GM15510 (cell line): ENCODE data around the gene SLC35E4.

Experiments used
- POLR2A ChIP-seq: IDR thresholded peaks from 3 replicates; pipeline ENCODE4 v1.6.1; 2011; ENCODE audit warnings: borderline replicate concordance; ENCODE audit not compliant: insufficient read length; ENCODE audit errors: extremely low read depth

The SLC35E4 gene

DNA sequence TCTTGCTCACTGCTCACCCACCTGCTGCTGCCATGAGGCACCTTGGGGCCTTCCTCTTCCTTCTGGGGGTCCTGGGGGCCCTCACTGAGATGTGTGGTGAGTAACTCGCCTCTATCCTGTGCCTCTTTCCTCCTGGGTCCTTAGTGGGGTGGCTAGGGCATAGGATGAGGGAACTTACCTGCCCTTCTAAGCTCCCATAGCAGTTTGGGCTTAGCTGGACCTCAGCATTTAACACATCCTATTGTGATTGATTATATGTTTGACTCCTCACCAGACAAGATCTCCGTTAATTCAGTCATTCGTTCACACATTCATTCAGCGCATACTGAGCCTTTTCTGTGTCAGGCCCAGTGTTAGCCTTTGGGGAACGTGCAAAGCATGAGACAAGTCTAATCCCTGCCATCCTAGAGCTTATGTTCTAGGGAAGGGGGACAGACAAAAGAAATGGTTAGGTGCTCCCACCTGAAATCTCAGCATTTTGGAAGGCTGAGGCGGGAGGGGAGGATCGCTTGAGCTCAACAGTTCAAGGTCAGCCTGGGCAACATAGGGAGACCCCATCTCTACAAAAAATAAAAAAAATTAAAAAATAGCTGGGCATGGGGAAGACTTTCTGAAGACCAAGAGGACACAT, 28.2 kb upstream of the SLC35E4 start:
- TF ChIP-seq POLR2A = no peak

DNA sequence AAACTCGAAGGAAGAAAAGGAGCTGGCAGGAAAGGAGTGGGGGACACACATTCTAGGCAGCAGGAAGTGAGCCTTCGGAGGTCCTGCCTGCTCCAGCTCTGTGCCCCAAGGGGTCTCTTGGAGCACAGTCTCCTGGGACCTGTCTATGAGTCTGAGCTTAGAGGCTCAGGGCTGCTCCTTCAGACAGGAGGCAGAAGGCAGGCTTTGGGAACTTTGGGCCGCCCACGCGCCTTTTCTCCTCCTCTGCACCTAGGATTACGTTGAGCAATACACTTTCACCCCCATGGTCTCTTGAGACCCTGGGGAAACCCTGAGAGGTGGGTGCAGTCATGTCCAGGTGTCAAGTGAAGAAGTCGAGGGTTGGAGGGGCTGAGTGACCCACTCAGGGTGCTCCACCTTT, 27.6 kb upstream of the SLC35E4 start:
- TF ChIP-seq POLR2A = no peak

DNA sequence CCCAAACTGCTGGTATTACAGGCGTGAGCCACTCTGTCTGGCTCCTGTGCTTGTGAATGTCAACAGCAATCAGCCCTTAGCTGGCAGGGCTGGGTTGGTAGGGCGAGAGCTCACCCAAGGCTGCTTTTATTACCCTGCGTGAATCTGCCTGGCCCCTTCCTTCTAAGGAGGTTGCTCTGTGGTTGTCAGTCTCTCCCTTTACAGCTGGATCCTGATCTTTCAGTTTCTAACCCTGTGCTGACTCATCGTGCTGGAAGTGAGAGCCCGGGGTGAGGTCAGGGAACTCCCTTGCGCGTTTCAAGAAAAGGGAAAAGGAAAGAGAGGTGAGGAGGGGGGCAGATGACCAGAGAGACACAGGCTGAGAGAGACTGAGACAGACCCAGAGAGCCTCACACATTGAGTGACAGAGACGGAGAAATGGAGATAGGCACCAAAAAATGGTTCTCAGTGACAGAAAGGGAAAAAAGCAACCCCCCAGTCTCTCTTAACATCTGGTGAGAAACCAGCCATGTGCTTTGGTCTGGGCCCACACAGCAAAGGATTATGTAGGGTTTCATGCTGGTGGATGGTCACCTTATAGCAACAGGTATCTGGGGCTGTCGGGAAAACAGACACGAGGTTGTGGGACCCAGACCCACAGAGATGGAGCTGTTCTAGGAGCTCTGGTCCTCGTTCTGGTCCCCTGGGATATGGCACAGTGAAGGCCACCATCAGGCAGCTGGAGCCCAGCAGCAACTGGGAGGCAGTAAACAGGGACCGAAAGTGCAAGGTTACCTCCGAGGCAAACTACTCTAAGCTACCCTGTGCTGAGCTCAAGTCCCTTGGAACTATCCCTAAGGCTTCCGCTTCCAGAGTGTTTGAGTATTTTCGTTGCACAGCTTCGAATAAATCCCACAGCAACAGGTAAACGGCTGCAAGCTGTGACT, 26.1 kb upstream of the SLC35E4 start:
- TF ChIP-seq POLR2A = no peak

GRCh38 chr22:30610299-30610698, 25.3 kb upstream of the SLC35E4 start:
- no peak for TF ChIP-seq POLR2A

DNA sequence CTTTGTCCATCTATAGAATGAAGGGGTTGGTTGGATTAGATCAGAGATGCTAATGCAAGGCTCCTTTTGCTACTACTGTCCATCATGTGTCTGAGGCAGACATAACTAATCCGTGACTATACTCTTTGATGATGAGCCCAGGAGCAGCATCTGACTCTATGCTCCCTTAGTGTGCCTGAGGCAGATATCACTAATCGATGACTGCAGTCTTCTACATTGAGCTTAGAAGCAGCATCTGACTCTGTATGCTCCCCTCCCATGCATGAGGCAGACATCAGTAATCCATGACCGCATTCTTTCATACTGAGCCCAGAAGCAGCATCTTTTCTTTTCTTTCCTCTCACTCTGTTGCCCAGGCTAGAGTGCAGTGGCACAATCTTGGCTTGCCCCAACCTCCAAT, 24.4 kb upstream of the SLC35E4 start:
- TF ChIP-seq POLR2A = no peak

DNA sequence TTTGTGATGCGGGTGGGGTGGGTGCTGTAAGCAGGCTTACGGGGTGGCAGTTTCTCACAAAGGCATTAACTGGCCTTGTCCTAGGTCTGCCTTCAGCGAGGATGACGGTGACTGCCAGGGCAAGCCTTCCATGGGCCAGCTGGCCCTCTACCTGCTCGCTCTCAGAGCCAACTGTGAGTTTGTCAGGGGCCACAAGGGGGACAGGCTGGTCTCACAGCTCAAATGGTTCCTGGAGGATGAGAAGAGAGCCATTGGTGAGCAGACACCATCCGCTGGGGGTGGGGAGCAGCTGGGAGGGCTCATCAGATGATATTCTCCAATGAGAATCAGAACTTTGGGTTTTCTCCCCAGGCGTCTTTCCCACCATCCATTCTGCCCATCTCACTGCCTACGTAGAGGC, 22.8 kb upstream of the SLC35E4 start:
- TF ChIP-seq POLR2A = no peak

DNA sequence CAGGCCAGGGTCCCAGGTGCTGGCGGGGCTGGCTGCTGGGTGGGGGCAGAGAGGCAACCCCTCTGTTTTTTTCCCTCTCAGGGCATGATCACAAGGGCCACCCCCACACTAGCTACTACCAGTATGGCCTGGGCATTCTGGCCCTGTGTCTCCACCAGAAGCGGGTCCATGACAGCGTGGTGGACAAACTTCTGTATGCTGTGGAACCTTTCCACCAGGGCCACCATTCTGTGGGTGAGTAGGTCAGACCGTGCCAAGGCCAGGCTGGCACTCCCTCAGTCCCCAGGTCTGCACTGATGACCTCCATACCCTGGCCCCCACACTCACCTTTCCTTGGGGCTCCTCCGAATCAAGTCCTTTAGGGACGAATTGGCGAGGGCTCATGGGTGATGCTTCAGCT, 21.3 kb upstream of the SLC35E4 start:
- TF ChIP-seq POLR2A = no peak

- TF ChIP-seq POLR2A = no peak
Observed at GRCh38 chr22:30614879-30615278, 20.7 kb upstream of the SLC35E4 start.

- no peak for TF ChIP-seq POLR2A
Observed at GRCh38 chr22:30615543-30615954, 20.0 kb upstream of the SLC35E4 start.

GRCh38 chr22:30617819-30618218, 17.8 kb upstream of the SLC35E4 start:
- no peak for TF ChIP-seq POLR2A

DNA sequence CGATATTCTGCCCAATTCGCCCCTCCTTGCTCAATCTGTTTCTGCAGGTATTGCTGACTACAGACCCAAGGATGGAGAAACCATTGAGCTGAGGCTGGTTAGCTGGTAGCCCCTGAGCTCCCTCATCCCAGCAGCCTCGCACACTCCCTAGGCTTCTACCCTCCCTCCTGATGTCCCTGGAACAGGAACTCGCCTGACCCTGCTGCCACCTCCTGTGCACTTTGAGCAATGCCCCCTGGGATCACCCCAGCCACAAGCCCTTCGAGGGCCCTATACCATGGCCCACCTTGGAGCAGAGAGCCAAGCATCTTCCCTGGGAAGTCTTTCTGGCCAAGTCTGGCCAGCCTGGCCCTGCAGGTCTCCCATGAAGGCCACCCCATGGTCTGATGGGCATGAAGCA, 9.2 kb upstream of the SLC35E4 start:
- no peak for TF ChIP-seq POLR2A

DNA sequence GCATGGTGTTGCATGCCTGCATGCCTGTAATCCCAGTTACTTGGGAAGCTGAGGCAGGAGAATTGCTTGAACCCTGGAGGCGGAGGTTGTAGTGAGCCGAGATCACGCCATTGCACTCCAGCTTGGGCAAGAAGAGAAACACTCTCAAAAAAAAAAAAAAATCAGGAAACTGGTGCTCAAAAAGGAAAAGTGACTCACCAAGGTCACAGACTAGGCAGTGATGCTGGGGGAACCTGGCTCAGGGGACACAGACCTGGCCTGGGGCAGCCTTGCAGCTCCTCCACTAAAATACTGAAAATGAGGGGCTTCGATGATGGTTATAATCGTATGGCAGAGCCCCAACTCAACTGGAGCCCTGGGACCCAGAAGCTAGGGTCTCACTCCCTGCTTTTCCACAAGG, 8.1 kb upstream of the SLC35E4 start:
- no peak for TF ChIP-seq POLR2A

- TF ChIP-seq POLR2A = no peak
Observed at GRCh38 chr22:30628491-30628890, 7.1 kb upstream of the SLC35E4 start.

GRCh38 chr22:30634471-30635233, 929 bp upstream of the SLC35E4 start:
- peak; percentile 31 for TF ChIP-seq POLR2A

- TF ChIP-seq POLR2A = peak; percentile 28
Observed at GRCh38 chr22:30636226-30637077, 871 bp downstream of the SLC35E4 start.

GRCh38 chr22:30637701-30638114, 2.1 kb downstream of the SLC35E4 start:
- no peak for TF ChIP-seq POLR2A
